ENCODE measurements around the gene ZKSCAN4.

ZKSCAN4 gene

DNA sequence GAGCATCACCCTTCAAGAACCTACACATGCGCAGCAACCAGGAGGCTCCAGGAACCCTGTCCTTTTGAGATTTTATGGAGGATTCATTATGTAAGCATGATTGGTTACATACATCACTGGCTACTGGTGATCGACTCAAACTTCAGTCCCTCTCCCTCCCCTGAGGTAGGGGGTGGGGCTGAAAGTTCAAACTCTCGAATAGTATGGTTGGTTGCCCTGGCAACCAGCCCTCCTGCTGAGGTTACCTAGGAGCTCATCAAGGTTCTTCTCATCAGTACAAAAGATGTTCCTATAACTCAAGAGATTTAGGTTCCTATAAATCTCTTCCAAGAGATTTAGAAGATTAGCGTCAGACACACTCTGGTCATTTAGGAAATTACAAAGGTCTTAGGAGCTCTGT, 48.9 kb downstream of the ZKSCAN4 start:
- TF ChIP-seq, protein P1, sequence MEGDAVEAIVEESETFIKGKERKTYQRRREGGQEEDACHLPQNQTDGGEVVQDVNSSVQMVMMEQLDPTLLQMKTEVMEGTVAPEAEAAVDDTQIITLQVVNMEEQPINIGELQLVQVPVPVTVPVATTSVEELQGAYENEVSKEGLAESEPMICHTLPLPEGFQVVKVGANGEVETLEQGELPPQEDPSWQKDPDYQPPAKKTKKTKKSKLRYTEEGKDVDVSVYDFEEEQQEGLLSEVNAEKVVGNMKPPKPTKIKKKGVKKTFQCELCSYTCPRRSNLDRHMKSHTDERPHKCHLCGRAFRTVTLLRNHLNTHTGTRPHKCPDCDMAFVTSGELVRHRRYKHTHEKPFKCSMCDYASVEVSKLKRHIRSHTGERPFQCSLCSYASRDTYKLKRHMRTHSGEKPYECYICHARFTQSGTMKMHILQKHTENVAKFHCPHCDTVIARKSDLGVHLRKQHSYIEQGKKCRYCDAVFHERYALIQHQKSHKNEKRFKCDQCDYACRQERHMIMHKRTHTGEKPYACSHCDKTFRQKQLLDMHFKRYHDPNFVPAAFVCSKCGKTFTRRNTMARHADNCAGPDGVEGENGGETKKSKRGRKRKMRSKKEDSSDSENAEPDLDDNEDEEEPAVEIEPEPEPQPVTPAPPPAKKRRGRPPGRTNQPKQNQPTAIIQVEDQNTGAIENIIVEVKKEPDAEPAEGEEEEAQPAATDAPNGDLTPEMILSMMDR (IDR thresholded peaks at IDR 0.05; ENCODE audit: low read depth, low read length): no peak
- DNase-seq (ENCODE audit: low read depth in 2 of 2): no peak
- no peak overlapping the region for H3K4me3 ChIP-seq (replicated peaks in 1 of 2; ENCODE audit: low read depth in 2 of 2, low read length in 2 of 2)

- TF ChIP-seq, protein P1 (IDR thresholded peaks at IDR 0.05; ENCODE audit: low read depth, low read length): no peak
Observed at GRCh38 chr6:28200020-28200419, 52.0 kb downstream of the ZKSCAN4 start.

More at GRCh38 chr6:28200020-28200419, 52.0 kb downstream of the ZKSCAN4 start:
- no peak overlapping the region for H3K4me3 ChIP-seq (replicated peaks in 1 of 2; ENCODE audit: low read depth in 2 of 2, low read length in 2 of 2)
- DNase-seq (ENCODE audit: low read depth in 2 of 2): no peak
